ENCODE data around the gene LACTBL1.

DNA sequence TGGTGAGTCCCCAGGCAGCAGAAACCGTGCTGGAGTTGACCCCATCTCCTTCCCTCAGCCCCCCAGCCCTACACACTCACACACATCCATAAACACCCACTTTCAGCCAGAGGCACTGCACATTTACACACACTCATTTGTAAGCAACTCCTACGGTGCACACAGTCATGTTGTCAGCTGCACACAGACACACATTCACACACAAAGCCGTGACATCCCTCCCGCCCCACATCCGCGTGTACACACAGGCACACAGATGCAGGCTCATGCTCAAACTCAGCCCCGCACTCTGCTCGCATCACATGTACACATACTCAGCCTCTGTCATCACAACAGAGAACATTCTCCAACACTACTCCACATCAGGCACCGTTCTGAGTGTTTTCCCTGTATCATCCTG lies 47.6 kb downstream of the LACTBL1 start:
- TF ChIP-seq, protein P1, sequence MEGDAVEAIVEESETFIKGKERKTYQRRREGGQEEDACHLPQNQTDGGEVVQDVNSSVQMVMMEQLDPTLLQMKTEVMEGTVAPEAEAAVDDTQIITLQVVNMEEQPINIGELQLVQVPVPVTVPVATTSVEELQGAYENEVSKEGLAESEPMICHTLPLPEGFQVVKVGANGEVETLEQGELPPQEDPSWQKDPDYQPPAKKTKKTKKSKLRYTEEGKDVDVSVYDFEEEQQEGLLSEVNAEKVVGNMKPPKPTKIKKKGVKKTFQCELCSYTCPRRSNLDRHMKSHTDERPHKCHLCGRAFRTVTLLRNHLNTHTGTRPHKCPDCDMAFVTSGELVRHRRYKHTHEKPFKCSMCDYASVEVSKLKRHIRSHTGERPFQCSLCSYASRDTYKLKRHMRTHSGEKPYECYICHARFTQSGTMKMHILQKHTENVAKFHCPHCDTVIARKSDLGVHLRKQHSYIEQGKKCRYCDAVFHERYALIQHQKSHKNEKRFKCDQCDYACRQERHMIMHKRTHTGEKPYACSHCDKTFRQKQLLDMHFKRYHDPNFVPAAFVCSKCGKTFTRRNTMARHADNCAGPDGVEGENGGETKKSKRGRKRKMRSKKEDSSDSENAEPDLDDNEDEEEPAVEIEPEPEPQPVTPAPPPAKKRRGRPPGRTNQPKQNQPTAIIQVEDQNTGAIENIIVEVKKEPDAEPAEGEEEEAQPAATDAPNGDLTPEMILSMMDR (conservative IDR thresholded peaks at IDR 0.05; ENCODE audit: low read depth, low read length) = no peak
- no peak for TF ChIP-seq RAD21 (IDR thresholded peaks at IDR 0.05; ENCODE audit: low read length)
